ENCODE measurements around the gene RPP25L. TPM values are rescaled to one million over a fixed set of nuclear protein-coding genes. Genes with fewer than 3 reads are reported as not detected.
A peak's percentile ranks its signal among the peaks of the same experiment; 100 is the strongest.

The RPP25L gene
- polyA plus RNA-seq, 1 of the 3 experiments (the other 2 are of a cell fraction) = 47.6 TPM

DNA sequence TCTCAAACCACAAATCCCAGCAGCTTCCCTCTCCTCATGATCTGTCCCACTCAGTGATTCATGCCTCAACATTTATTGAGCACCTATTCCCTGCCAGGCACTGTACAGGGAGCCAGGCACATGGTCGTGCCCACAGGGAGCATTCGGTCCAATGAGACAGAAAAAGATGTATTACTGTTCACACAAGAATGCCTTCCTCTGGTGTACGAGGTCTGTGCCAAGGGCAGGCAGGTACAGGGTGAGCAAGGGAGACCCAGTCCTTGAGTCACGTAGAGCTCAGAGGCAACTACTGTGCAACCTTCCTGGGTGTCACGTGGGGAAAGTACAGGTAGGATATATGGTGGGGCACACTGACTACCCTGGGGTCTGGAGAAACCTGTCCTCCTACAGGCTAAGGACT lies 26.9 kb downstream of the RPP25L start (continued):
- no peak for TF ChIP-seq RAD21 (IDR thresholded peaks at IDR 0.05; ENCODE audit: low read length)
- TF ChIP-seq MXI1 (IDR thresholded peaks at IDR 0.05; ENCODE audit: low read depth, low read length) = no peak
- no peak for TF ChIP-seq JUND (IDR thresholded peaks at IDR 0.05)
- TF ChIP-seq RFX5 (IDR thresholded peaks at IDR 0.05; ENCODE audit: low read length) = no peak

DNA sequence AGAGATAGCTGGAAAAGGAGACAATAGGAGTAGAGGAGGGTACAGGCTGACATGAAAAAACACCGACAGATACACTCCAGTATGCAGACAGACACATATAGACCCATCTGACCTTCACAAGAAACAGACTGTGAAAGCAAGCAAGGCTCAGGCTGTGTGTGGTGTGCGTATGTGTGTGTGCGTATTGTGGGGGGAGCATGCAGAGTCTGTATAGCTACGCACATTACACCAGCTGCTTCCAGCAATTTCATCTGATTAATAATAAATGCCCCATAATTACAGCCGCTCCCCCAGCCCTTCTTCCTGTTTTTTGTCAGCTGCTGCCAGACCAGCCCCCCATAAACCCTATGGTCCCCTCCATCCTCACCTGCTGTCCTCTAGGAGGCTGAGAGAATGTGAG lies 29.1 kb downstream of the RPP25L start:
- Histone ChIP-seq H3K9me2 (no peaks in the 10 kb centered on the region), H3K27me3 (ENCODE audit: insufficient read depth) (peaks cover 57% of the 10 kb centered on the region), H3F3A (replicated peaks; ENCODE audit: insufficient read depth) (no peaks in the 10 kb centered on the region), H3K79me2 (ENCODE audit: insufficient read depth) (no peaks in the 10 kb centered on the region), H4K20me1 (ENCODE audit: insufficient read depth) (no peaks in the 10 kb centered on the region), H3K4me3 (ENCODE audit: low read depth in 2 of 2, low read length in 1 of 2) (no peak overlapping the region), H3K4me2 (no peak overlapping the region), H3K36me3 (replicated peaks in 1 of 2; ENCODE audit: control insufficient read depth in 1 of 2, insufficient read depth in 2 of 2, low read length in 1 of 2) (no peaks in the 10 kb centered on the region), H3K9me3 (no peaks in the 10 kb centered on the region), H3K27ac (ENCODE audit: low read depth in 2 of 2, low read length in 1 of 2) (peak overlapping the region in 1 of 2 experiments; percentile 71; a peak in 2 of 4 replicates), H3K4me1 (ENCODE audit: control insufficient read depth in 1 of 2, insufficient read depth in 2 of 2, low read depth in 1 of 2, low read length in 1 of 2) (peaks cover 0 to 87% of the 10 kb centered on the region in 2 experiments; a peak in 2 of 4 replicates), H3K9ac (no peak overlapping the region), H2AFZ (ENCODE audit: low read depth) (no peak overlapping the region)
- ChIA-PET CTCF (interaction anchor here (0.9 to 12.0 kb wide), 9 partner anchors 10 to 178 kb away, joined by 3 to 129 read pairs (median 5); no protein-coding TSS in a partner anchor), POLR2A (interaction anchor here (1.8 to 2.2 kb wide), 2 partner anchors 12 to 25 kb away, joined by 6 to 10 read pairs; no protein-coding TSS in a partner anchor)
- no peak for DNase-seq
- TF ChIP-seq SMC3 (IDR thresholded peaks at IDR 0.05; ENCODE audit: low read depth, low read length) (no peak), MXI1 (IDR thresholded peaks at IDR 0.05; ENCODE audit: low read depth, low read length) (0 out of 2 replicates have a peak, but pooled peaks have one; percentile 27)
- 85% methylated on average over 5 of the region's 5 CpGs for WGBS (ENCODE audit: low lambda C conversion rate)

DNA sequence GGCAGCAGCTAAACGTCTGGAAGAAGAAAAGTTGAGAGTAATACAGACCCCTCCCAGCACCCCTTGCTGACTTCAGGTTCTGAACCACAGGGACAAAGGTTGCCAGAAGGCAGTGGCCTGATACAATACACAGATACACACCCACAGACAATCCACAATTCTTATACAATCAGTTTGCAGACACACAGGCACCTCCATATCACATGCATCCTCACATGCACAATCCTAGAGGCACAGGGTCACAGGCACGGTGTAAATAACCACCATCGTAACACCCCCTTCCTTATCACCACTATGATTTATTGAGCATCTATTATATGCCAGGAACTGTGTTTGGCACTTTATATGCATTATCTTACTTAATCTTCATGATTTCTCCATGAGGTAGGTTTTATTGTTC lies 30.6 kb downstream of the RPP25L start:
- POLR2A ChIA-PET = interaction anchor here (2.2 kb wide), 1 partner anchor 23 kb away, joined by 10 read pairs; no protein-coding TSS in a partner anchor
- no peaks in the 10 kb centered on the region for H3K36me3 ChIP-seq (replicated peaks in 1 of 2; ENCODE audit: control insufficient read depth in 1 of 2, insufficient read depth in 2 of 2, low read length in 1 of 2)
- H3K27ac ChIP-seq (ENCODE audit: low read depth in 2 of 2, low read length in 1 of 2) = peak overlapping the region in 1 of 2 experiments; percentile 8; a peak in 1 of 4 replicates
- CTCF ChIA-PET = interaction anchor here (0.6 to 12.0 kb wide), 4 partner anchors 11 to 80 kb away, joined by 3 to 129 read pairs (median 58); no protein-coding TSS in a partner anchor
- peaks cover 43% of the 10 kb centered on the region for H3K27me3 ChIP-seq (ENCODE audit: insufficient read depth)
- peaks cover 0 to 87% of the 10 kb centered on the region in 2 experiments; a peak in 2 of 4 replicates for H3K4me1 ChIP-seq (ENCODE audit: control insufficient read depth in 1 of 2, insufficient read depth in 2 of 2, low read depth in 1 of 2, low read length in 1 of 2)
- H3K9me2 ChIP-seq = no peaks in the 10 kb centered on the region
- H3K9ac ChIP-seq = no peak overlapping the region
- WGBS (ENCODE audit: low lambda C conversion rate) = 68% methylated on average over 3 of the region's 3 CpGs
- H4K20me1 ChIP-seq (ENCODE audit: insufficient read depth) = no peaks in the 10 kb centered on the region
- H3K9me3 ChIP-seq = no peaks in the 10 kb centered on the region
- H3K4me2 ChIP-seq = no peak overlapping the region
- H3F3A ChIP-seq (replicated peaks; ENCODE audit: insufficient read depth) = no peaks in the 10 kb centered on the region
- no peaks in the 10 kb centered on the region for H3K79me2 ChIP-seq (ENCODE audit: insufficient read depth)
- H2AFZ ChIP-seq (ENCODE audit: low read depth) = no peak overlapping the region
- no peak overlapping the region for H3K4me3 ChIP-seq (ENCODE audit: low read depth in 2 of 2, low read length in 1 of 2)
- no peak for DNase-seq
- TF ChIP-seq ELF1 (IDR thresholded peaks at IDR 0.05) (no peak), GATA2 (CRISPR knock-in tag; IDR thresholded peaks at IDR 0.05) (no peak), CHD2 (IDR thresholded peaks at IDR 0.05; ENCODE audit: low read length, partially characterized antibody) (no peak), MXI1 (IDR thresholded peaks at IDR 0.05; ENCODE audit: low read depth, low read length) (no peak), FOXM1 (IDR thresholded peaks at IDR 0.05; ENCODE audit: low read depth) (no peak), POLR2AphosphoS5 (IDR thresholded peaks at IDR 0.05; ENCODE audit: low read depth, low read length) (no peak), FOSL2 (IDR thresholded peaks at IDR 0.05; ENCODE audit: borderline replicate concordance, low read depth) (no peak)
- TF ChIP-seq, protein P1, sequence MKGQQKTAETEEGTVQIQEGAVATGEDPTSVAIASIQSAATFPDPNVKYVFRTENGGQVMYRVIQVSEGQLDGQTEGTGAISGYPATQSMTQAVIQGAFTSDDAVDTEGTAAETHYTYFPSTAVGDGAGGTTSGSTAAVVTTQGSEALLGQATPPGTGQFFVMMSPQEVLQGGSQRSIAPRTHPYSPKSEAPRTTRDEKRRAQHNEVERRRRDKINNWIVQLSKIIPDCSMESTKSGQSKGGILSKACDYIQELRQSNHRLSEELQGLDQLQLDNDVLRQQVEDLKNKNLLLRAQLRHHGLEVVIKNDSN (IDR thresholded peaks at IDR 0.05; ENCODE audit: borderline replicate concordance, low read depth) = no peak
- TF ChIP-seq, protein P2, sequence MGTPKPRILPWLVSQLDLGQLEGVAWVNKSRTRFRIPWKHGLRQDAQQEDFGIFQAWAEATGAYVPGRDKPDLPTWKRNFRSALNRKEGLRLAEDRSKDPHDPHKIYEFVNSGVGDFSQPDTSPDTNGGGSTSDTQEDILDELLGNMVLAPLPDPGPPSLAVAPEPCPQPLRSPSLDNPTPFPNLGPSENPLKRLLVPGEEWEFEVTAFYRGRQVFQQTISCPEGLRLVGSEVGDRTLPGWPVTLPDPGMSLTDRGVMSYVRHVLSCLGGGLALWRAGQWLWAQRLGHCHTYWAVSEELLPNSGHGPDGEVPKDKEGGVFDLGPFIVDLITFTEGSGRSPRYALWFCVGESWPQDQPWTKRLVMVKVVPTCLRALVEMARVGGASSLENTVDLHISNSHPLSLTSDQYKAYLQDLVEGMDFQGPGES (IDR thresholded peaks at IDR 0.05; ENCODE audit: low read depth, low read length) = no peak
- TF ChIP-seq, protein P3, sequence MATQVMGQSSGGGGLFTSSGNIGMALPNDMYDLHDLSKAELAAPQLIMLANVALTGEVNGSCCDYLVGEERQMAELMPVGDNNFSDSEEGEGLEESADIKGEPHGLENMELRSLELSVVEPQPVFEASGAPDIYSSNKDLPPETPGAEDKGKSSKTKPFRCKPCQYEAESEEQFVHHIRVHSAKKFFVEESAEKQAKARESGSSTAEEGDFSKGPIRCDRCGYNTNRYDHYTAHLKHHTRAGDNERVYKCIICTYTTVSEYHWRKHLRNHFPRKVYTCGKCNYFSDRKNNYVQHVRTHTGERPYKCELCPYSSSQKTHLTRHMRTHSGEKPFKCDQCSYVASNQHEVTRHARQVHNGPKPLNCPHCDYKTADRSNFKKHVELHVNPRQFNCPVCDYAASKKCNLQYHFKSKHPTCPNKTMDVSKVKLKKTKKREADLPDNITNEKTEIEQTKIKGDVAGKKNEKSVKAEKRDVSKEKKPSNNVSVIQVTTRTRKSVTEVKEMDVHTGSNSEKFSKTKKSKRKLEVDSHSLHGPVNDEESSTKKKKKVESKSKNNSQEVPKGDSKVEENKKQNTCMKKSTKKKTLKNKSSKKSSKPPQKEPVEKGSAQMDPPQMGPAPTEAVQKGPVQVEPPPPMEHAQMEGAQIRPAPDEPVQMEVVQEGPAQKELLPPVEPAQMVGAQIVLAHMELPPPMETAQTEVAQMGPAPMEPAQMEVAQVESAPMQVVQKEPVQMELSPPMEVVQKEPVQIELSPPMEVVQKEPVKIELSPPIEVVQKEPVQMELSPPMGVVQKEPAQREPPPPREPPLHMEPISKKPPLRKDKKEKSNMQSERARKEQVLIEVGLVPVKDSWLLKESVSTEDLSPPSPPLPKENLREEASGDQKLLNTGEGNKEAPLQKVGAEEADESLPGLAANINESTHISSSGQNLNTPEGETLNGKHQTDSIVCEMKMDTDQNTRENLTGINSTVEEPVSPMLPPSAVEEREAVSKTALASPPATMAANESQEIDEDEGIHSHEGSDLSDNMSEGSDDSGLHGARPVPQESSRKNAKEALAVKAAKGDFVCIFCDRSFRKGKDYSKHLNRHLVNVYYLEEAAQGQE (IDR thresholded peaks at IDR 0.05; ENCODE audit: low read depth, low read length) = no peak
- TF ChIP-seq, protein P4, sequence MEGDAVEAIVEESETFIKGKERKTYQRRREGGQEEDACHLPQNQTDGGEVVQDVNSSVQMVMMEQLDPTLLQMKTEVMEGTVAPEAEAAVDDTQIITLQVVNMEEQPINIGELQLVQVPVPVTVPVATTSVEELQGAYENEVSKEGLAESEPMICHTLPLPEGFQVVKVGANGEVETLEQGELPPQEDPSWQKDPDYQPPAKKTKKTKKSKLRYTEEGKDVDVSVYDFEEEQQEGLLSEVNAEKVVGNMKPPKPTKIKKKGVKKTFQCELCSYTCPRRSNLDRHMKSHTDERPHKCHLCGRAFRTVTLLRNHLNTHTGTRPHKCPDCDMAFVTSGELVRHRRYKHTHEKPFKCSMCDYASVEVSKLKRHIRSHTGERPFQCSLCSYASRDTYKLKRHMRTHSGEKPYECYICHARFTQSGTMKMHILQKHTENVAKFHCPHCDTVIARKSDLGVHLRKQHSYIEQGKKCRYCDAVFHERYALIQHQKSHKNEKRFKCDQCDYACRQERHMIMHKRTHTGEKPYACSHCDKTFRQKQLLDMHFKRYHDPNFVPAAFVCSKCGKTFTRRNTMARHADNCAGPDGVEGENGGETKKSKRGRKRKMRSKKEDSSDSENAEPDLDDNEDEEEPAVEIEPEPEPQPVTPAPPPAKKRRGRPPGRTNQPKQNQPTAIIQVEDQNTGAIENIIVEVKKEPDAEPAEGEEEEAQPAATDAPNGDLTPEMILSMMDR (IDR thresholded peaks at IDR 0.05) = no peak
- TF ChIP-seq, protein P5, sequence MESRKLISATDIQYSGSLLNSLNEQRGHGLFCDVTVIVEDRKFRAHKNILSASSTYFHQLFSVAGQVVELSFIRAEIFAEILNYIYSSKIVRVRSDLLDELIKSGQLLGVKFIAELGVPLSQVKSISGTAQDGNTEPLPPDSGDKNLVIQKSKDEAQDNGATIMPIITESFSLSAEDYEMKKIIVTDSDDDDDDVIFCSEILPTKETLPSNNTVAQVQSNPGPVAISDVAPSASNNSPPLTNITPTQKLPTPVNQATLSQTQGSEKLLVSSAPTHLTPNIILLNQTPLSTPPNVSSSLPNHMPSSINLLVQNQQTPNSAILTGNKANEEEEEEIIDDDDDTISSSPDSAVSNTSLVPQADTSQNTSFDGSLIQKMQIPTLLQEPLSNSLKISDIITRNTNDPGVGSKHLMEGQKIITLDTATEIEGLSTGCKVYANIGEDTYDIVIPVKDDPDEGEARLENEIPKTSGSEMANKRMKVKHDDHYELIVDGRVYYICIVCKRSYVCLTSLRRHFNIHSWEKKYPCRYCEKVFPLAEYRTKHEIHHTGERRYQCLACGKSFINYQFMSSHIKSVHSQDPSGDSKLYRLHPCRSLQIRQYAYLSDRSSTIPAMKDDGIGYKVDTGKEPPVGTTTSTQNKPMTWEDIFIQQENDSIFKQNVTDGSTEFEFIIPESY (IDR thresholded peaks at IDR 0.05; ENCODE audit: borderline replicate concordance, low read depth) = no peak
